Uterus (tissue), 4 donors: ENCODE measurements around the gene ALPP. TPM values are rescaled to one million over a fixed set of nuclear protein-coding genes. Genes with fewer than 3 reads are reported as not detected.
"Not testable (repeated sequence)": the region's sequence is repeated elsewhere in the genome, so short reads cannot be mapped to it uniquely, and the experiment has no call there.

Experiments
- DNase-seq, 2 donors: peaks; one replicate each; pipeline ENCODE4 v3.0.0-alpha.2; 2019 to 2020
- H3K27ac ChIP-seq, 2 donors: fragments of 200-600 bp; sonication (generic); 1 replicate in 1 of 2; 2 replicates in 1 of 2; pipeline ENCODE4 v1.5.1; 2016 to 2018
- H3K27me3 ChIP-seq, 2 donors: fragments of 200-600 bp; sonication (generic); one replicate each; pipeline ENCODE4 v1.5.1; 2018 to 2019; ENCODE audit warnings: control low read depth in 1 of 2
- H3K36me3 ChIP-seq, 2 donors: fragments of 200-600 bp; sonication (generic); one replicate each; pipeline ENCODE4 v1.5.1; 2019; ENCODE audit warnings: control low read depth in 1 of 2
- H3K4me1 ChIP-seq, 2 donors: fragments of 200-600 bp; sonication (generic); one replicate each; pipeline ENCODE4 v1.5.1; 2018 to 2019; ENCODE audit warnings: control low read depth in 1 of 2
- H3K4me3 ChIP-seq, 2 donors: fragments of 200-600 bp; sonication (generic); 1 replicate in 1 of 2; 2 replicates in 1 of 2; pipeline ENCODE4 v1.5.1; 2018 to 2019; ENCODE audit warnings: mild to moderate bottlenecking in 1 of 2
- H3K9me3 ChIP-seq, 2 donors: fragments of 200-600 bp; sonication (generic); one replicate each; pipeline ENCODE4 v1.5.1; 2019; ENCODE audit warnings: control low read depth in 1 of 2
- POLR2A ChIP-seq, 2 donors: fragments of 450-650 bp; IDR thresholded peaks; one replicate each; pipeline ENCODE4 v1.6.1; 2016; ENCODE audit warnings: antibody characterized with exemption in 2 of 2, mild to moderate bottlenecking in 1 of 2, moderate library complexity in 1 of 2
- intact Hi-C: fragments of 100-400 bp; cut with DNase I; formaldehyde crosslinking; loops from one replicate; pipeline ENCODE4 v1.15.1; 2023; ENCODE audit warnings: low total_unique reads
- total RNA-seq, 4 donors: library from RNA; depleted of rRNA in 3 of 4; stranded (reverse); fragments of >200 nt in 3 of 4; gene quantifications; one replicate each; pipeline versions ENCODE4 v1.1.0 to v1.2.4, GENCODE V29; 2014 to 2023
- TF ChIP-seq, protein P1 (sequence below), 4 experiments: fragments of 200-600 bp in 2 of 4; fragments of 450-650 bp in 2 of 4; sonication (generic) in 2 of 4; IDR thresholded peaks; one replicate each; pipeline ENCODE4 v1.5.1; 2016 to 2019; ENCODE audit warnings: antibody characterized with exemption in 4 of 4, mild to moderate bottlenecking in 2 of 4, moderate library complexity in 1 of 4
- donor health status: DM: yes; HTN: yes; CAD: no.

Gene ALPP
- total RNA-seq, 4 donors from 2014 or later = 0.62 TPM; not detected in 3

DNA sequence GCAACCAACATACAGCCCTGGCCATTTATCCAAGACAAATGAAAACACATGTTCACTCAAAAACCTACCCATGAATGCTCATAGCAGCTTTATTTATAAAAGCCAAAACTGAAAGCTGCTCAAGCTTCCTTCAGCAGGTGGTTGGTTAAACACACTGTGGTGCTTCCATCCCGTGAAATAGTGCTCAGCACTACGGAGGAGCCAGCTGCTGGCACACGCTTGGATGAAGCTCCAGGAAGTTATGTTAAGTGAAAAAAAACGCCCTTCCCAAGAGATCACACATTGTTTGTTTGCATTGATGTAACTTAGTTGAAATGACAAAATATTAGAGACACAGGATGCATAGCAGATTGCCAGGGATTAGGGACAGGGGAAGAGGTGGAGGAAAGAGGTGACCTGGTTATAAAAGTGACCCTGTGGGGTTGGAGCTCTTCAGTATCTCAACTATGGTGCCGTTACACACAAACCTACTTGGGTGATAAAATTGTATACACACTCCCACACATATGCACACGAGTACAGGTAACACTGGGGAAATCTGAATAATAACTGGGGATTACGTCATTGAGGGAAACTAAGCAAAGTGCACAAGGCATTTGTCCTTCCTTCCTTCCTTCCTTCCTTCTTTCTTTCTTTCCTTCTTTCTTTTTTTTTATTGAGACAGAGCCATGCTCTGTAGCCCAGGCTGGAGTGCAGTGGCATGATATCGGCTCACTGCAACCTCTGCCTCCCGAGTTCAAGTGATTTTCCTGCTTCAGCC is 21.9 kb downstream of the ALPP start:
- H3K27ac ChIP-seq = no peak overlapping the region
- no peak for DNase-seq
- H3K27me3 ChIP-seq = no peaks in the 10 kb centered on the region
- no peaks in the 10 kb centered on the region for H3K36me3 ChIP-seq
- no peaks in the 10 kb centered on the region for H3K9me3 ChIP-seq
- no peaks in the 10 kb centered on the region for H3K4me1 ChIP-seq
- no peak overlapping the region for H3K4me3 ChIP-seq
- intact Hi-C loops = no loop called here
- TF ChIP-seq, protein P1, sequence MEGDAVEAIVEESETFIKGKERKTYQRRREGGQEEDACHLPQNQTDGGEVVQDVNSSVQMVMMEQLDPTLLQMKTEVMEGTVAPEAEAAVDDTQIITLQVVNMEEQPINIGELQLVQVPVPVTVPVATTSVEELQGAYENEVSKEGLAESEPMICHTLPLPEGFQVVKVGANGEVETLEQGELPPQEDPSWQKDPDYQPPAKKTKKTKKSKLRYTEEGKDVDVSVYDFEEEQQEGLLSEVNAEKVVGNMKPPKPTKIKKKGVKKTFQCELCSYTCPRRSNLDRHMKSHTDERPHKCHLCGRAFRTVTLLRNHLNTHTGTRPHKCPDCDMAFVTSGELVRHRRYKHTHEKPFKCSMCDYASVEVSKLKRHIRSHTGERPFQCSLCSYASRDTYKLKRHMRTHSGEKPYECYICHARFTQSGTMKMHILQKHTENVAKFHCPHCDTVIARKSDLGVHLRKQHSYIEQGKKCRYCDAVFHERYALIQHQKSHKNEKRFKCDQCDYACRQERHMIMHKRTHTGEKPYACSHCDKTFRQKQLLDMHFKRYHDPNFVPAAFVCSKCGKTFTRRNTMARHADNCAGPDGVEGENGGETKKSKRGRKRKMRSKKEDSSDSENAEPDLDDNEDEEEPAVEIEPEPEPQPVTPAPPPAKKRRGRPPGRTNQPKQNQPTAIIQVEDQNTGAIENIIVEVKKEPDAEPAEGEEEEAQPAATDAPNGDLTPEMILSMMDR (IDR thresholded peaks at IDR 0.05) = no peak
- no peak for TF ChIP-seq POLR2A (IDR thresholded peaks at IDR 0.05)

GRCh38 chr2:232402518-232402917 is 24.0 kb downstream of the ALPP start:
- no peaks in the 10 kb centered on the region for H3K4me1 ChIP-seq
- no peak for TF ChIP-seq POLR2A (IDR thresholded peaks at IDR 0.05)
- TF ChIP-seq, protein P1 (IDR thresholded peaks at IDR 0.05) = no peak
- no peaks in the 10 kb centered on the region for H3K27me3 ChIP-seq
- no peaks in the 10 kb centered on the region for H3K36me3 ChIP-seq
- DNase-seq = no peak
- intact Hi-C loops = no loop called here
- no peak overlapping the region for H3K4me3 ChIP-seq
- H3K27ac ChIP-seq = no peak overlapping the region
- H3K9me3 ChIP-seq = no peaks in the 10 kb centered on the region

GRCh38 chr2:232405943-232406510 is 27.5 kb downstream of the ALPP start:
- intact Hi-C loops = no loop called here
- no peaks in the 10 kb centered on the region for H3K27me3 ChIP-seq
- no peak overlapping the region for H3K27ac ChIP-seq
- no peaks in the 10 kb centered on the region for H3K4me1 ChIP-seq
- TF ChIP-seq, protein P1 (IDR thresholded peaks at IDR 0.05) = no peak
- no peak for TF ChIP-seq POLR2A (IDR thresholded peaks at IDR 0.05)
- DNase-seq = no peak
- H3K36me3 ChIP-seq = no peaks in the 10 kb centered on the region
- no peak overlapping the region for H3K4me3 ChIP-seq
- no peaks in the 10 kb centered on the region for H3K9me3 ChIP-seq

- Histone ChIP-seq H3K36me3 (no peaks in the 10 kb centered on the region), H3K9me3 (no peaks in the 10 kb centered on the region), H3K27me3 (no peaks in the 10 kb centered on the region), H3K4me1 (no peaks in the 10 kb centered on the region), H3K27ac (no peak within 1 kb of the TSS), H3K4me3 (no peak within 1 kb of the TSS)
- intact Hi-C loops = no loop called here
- TF ChIP-seq, protein P1 (IDR thresholded peaks at IDR 0.05) = no peak
- TF ChIP-seq POLR2A (IDR thresholded peaks at IDR 0.05) = no peak
- no peak for DNase-seq
These were observed 28.2 kb downstream of the ALPP start, which contains the start of gene ALPG for GRCh38 chr2:232406556-232407310. ALPG (plus strand) TSS chr2:232406844; CDS start chr2:232406895, 51 bp downstream.

GRCh38 chr2:232407428-232408150 is 29.0 kb downstream of the ALPP start:
- H3K4me3 ChIP-seq, intact Hi-C loops, H3K4me1 ChIP-seq, H3K36me3 ChIP-seq, H3K27ac ChIP-seq, H3K9me3 ChIP-seq, DNase-seq, H3K27me3 ChIP-seq: not testable (repeated sequence)

DNA sequence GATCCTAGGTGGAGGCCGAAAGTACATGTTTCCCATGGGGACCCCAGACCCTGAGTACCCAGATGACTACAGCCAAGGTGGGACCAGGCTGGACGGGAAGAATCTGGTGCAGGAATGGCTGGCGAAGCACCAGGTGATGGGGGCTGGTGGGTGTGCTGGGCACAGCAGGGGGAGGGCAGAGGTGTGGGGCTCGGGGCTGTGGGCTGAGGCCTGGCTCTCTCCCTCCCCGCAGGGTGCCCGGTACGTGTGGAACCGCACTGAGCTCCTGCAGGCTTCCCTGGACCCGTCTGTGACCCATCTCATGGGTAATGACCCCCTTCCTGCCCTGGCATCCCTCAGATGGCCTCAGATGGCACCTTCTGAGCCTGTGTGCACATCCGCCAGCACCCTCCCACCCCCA is 29.7 kb downstream of the ALPP start:
- H3K4me3 ChIP-seq, H3K36me3 ChIP-seq, H3K27me3 ChIP-seq, DNase-seq, H3K9me3 ChIP-seq, H3K27ac ChIP-seq, H3K4me1 ChIP-seq, intact Hi-C loops: not testable (repeated sequence)

- H3K36me3 ChIP-seq, DNase-seq, H3K27ac ChIP-seq, intact Hi-C loops, H3K9me3 ChIP-seq, H3K4me3 ChIP-seq, H3K4me1 ChIP-seq, H3K27me3 ChIP-seq: not testable (repeated sequence)
These were observed 31.1 kb downstream of the ALPP start for GRCh38 chr2:232409617-232410016.
